ENCODE results near the gene APBB2.

- TF ChIP-seq CTCF (IDR thresholded peaks at IDR 0.05) (no peak), POLR2AphosphoS5 (IDR thresholded peaks at IDR 0.05) (no peak), POLR2A (IDR thresholded peaks at IDR 0.05) (no peak)
Measured at GRCh38 chr4:40962551-40963180, 251.7 kb downstream of the APBB2 start.

All from prostate gland (tissue), 2 donors.